ENCODE results near the gene MZB1.
"Not testable (repeated sequence)": the region's sequence is repeated elsewhere in the genome, so short reads cannot be mapped to it uniquely, and the experiment has no call there.

MZB1 gene

GRCh38 chr5:139410993-139411828 lies 21.5 kb upstream of the MZB1 start:
- no peaks in the 10 kb centered on the region for H3K36me3 ChIP-seq (ENCODE audit: control insufficient read depth, insufficient read depth, low read length)
- H3K4me3 ChIP-seq (ENCODE audit: insufficient read depth, low read depth, low read length): no peak overlapping the region
- no peaks in the 10 kb centered on the region for H3K27me3 ChIP-seq (ENCODE audit: control insufficient read depth, insufficient read depth, low read length, poor library complexity, severe bottlenecking)
- H3K4me1 ChIP-seq (ENCODE audit: control insufficient read depth, insufficient read depth, low read length): no peaks in the 10 kb centered on the region
- 92 to 93% methylated on average over 16 to 17 of the region's 17 CpGs for WGBS, 2 experiments
- no peak overlapping the region for H3K27ac ChIP-seq (ENCODE audit: insufficient read depth, low read depth, low read length, poor library complexity, severe bottlenecking)
- H3K9me3 ChIP-seq (ENCODE audit: control insufficient read depth, low read length): no peaks in the 10 kb centered on the region

DNA sequence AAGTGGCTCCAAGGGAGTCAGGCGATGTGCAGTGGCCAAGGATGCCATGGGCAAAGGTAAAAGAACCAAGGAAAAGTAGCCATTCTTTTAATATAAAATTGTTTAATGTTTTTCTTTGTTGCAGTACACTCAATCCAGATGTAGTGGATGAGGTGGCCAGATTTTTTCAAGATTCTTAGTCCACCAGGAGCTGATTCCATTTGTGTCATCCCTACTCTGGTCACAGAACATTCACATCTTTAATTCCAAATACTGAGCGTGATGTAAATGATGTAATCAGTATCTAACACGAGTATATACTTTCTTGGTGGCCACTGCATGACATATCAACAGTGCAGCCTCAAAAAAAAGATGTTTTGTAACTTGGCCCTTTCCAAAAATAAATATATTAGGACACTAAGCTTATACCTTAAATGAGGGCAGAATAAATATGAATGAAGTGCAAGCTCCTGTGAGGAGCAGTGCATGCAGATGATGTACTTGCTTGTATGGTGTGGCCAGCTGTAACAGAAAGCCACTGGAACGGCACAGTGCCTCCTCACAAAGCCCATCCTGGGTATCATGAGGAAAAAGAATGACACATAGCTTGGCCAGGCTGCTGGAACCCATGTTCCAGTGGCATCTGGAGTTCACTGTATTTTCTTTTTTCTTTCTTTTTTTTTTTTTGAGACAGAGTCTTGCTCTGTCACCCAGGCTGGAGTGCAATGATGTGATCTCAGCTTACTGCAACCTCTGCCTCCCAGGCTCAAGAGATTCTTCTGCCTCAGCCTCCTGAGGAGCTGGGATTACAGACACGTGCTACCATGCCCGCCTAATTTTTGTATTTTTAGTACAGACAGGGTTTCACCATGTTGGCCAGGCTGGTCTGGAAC lies 20.6 kb upstream of the MZB1 start:
- Histone ChIP-seq H3K9me3 (ENCODE audit: control insufficient read depth, low read length) (no peaks in the 10 kb centered on the region), H3K27me3 (ENCODE audit: control insufficient read depth, insufficient read depth, low read length, poor library complexity, severe bottlenecking) (no peaks in the 10 kb centered on the region), H3K27ac (ENCODE audit: insufficient read depth, low read depth, low read length, poor library complexity, severe bottlenecking) (no peak overlapping the region), H3K36me3 (ENCODE audit: control insufficient read depth, insufficient read depth, low read length) (no peaks in the 10 kb centered on the region), H3K4me1 (ENCODE audit: control insufficient read depth, insufficient read depth, low read length) (no peaks in the 10 kb centered on the region), H3K4me3 (ENCODE audit: insufficient read depth, low read depth, low read length) (no peak overlapping the region)
- WGBS, 2 experiments: 75 to 77% methylated on average over 6 of the region's 6 CpGs

DNA sequence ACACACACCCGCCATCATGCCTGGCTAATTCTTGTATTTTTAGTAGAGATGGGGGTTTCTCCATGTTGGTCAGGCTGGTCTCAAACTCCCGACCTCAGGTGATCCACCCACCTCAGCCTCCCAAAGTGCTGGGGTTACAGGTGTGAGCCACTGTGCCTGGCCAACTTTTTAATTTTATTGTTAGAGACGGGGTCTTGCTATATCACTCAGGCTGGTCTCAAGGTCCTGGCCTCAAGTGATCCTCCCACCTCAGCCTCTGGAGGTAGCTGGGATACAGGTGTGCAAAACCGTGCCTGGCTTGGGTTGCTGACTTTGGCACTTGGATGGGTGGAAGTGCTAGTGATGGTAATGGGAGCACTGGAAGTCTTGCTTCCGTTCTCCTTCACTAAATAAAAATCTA lies 19.4 kb upstream of the MZB1 start:
- not testable (repeated sequence) for H3K4me3 ChIP-seq (ENCODE audit: insufficient read depth, low read depth, low read length); H3K27me3 ChIP-seq (ENCODE audit: control insufficient read depth, insufficient read depth, low read length, poor library complexity, severe bottlenecking); H3K4me1 ChIP-seq (ENCODE audit: control insufficient read depth, insufficient read depth, low read length); H3K9me3 ChIP-seq (ENCODE audit: control insufficient read depth, low read length); H3K27ac ChIP-seq (ENCODE audit: insufficient read depth, low read depth, low read length, poor library complexity, severe bottlenecking); H3K36me3 ChIP-seq (ENCODE audit: control insufficient read depth, insufficient read depth, low read length)
- 94 to 96% methylated on average over 4 to 5 of the region's 5 CpGs for WGBS, 2 experiments

DNA sequence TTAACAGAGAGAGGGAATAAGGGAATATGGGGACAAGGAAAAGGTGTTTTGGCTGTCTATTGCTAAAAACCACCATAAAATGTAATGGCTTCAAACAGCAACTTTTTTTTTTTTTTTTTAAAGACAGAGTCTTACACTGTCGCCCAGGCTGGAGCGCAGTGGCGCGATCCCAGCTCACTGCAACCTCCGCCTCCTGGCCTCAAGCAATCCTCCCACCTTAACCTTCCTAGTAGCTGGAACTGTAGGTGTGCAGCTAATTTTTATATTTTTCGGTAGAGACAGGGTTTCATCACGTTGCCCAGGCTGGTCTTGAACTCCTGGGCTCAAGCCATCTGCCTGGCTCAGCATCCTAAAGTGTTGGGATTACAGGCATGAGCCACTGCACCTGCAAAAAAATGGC lies 18.5 kb upstream of the MZB1 start:
- no peaks in the 10 kb centered on the region for H3K27me3 ChIP-seq (ENCODE audit: control insufficient read depth, insufficient read depth, low read length, poor library complexity, severe bottlenecking)
- H3K4me3 ChIP-seq (ENCODE audit: insufficient read depth, low read depth, low read length): no peak overlapping the region
- 91 to 95% methylated on average over 7 of the region's 7 CpGs for WGBS, 2 experiments
- no peak overlapping the region for H3K27ac ChIP-seq (ENCODE audit: insufficient read depth, low read depth, low read length, poor library complexity, severe bottlenecking)
- peaks cover 4% of the 10 kb centered on the region for H3K4me1 ChIP-seq (ENCODE audit: control insufficient read depth, insufficient read depth, low read length)
- H3K9me3 ChIP-seq (ENCODE audit: control insufficient read depth, low read length): no peaks in the 10 kb centered on the region
- H3K36me3 ChIP-seq (ENCODE audit: control insufficient read depth, insufficient read depth, low read length): no peaks in the 10 kb centered on the region

- Histone ChIP-seq H3K9me3 (ENCODE audit: control insufficient read depth, low read length) (no peaks in the 10 kb centered on the region), H3K27me3 (ENCODE audit: control insufficient read depth, insufficient read depth, low read length, poor library complexity, severe bottlenecking) (no peaks in the 10 kb centered on the region), H3K36me3 (ENCODE audit: control insufficient read depth, insufficient read depth, low read length) (no peaks in the 10 kb centered on the region), H3K4me1 (ENCODE audit: control insufficient read depth, insufficient read depth, low read length) (peaks cover 8% of the 10 kb centered on the region), H3K27ac (ENCODE audit: insufficient read depth, low read depth, low read length, poor library complexity, severe bottlenecking) (no peak overlapping the region), H3K4me3 (ENCODE audit: insufficient read depth, low read depth, low read length) (no peak overlapping the region)
These were observed 17.8 kb upstream of the MZB1 start for GRCh38 chr5:139407517-139407916.

DNA sequence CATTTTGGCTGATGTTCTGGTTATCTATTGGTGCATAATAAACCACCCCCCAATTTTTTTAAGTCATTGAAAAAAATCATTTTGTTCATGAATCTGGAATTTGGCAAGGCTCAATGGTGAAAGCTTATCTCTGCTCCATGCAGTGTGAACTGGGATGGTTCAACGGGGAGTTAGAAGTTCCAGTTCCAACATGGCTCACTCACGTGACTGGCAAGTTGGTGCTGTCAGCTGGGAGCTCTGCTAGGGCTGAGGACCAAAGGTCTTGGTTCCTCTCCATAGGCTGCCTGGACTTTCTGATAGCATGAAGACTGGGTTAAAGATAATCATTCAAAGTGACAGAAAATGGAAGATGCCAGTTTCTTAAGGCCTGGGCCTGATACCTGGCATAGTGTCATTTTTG lies 17.2 kb upstream of the MZB1 start:
- 93 to 94% methylated on average over 2 of the region's 2 CpGs for WGBS, 2 experiments
- H3K27me3 ChIP-seq (ENCODE audit: control insufficient read depth, insufficient read depth, low read length, poor library complexity, severe bottlenecking): no peaks in the 10 kb centered on the region
- no peaks in the 10 kb centered on the region for H3K36me3 ChIP-seq (ENCODE audit: control insufficient read depth, insufficient read depth, low read length)
- H3K27ac ChIP-seq (ENCODE audit: insufficient read depth, low read depth, low read length, poor library complexity, severe bottlenecking): no peak overlapping the region
- H3K4me3 ChIP-seq (ENCODE audit: insufficient read depth, low read depth, low read length): no peak overlapping the region
- peaks cover 8% of the 10 kb centered on the region for H3K4me1 ChIP-seq (ENCODE audit: control insufficient read depth, insufficient read depth, low read length)
- H3K9me3 ChIP-seq (ENCODE audit: control insufficient read depth, low read length): no peaks in the 10 kb centered on the region

DNA sequence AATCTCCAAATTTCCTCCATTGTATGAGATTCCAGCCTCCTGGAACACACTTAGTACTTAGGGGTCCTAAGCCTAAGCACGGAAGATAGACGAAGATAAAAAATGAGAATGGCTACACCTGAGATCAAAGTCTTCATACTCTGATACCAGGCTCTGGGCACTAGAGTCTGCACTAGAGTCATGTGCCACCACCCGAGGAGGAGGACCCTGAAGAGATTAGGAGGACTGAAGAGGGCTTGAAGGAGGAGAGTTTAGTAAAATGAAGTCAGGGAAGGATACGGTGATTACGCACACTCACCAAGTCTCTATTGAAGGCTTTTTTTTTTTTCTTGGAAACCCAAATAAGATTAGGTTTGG lies 14.7 kb upstream of the MZB1 start:
- no peaks in the 10 kb centered on the region for H3K27me3 ChIP-seq (ENCODE audit: control insufficient read depth, insufficient read depth, low read length, poor library complexity, severe bottlenecking)
- peak overlapping the region; percentile 84 for H3K27ac ChIP-seq (ENCODE audit: insufficient read depth, low read depth, low read length, poor library complexity, severe bottlenecking)
- H3K4me1 ChIP-seq (ENCODE audit: control insufficient read depth, insufficient read depth, low read length): peaks cover 8% of the 10 kb centered on the region
- WGBS, 2 experiments: 74 to 80% methylated on average over 5 of the region's 5 CpGs
- no peaks in the 10 kb centered on the region for H3K36me3 ChIP-seq (ENCODE audit: control insufficient read depth, insufficient read depth, low read length)
- peak overlapping the region; percentile 45 for H3K4me3 ChIP-seq (ENCODE audit: insufficient read depth, low read depth, low read length)
- no peaks in the 10 kb centered on the region for H3K9me3 ChIP-seq (ENCODE audit: control insufficient read depth, low read length)

- no peaks in the 10 kb centered on the region for H3K9me3 ChIP-seq (ENCODE audit: control insufficient read depth, low read length)
- no peaks in the 10 kb centered on the region for H3K36me3 ChIP-seq (ENCODE audit: control insufficient read depth, insufficient read depth, low read length)
- peaks cover 8% of the 10 kb centered on the region for H3K4me1 ChIP-seq (ENCODE audit: control insufficient read depth, insufficient read depth, low read length)
- H3K27me3 ChIP-seq (ENCODE audit: control insufficient read depth, insufficient read depth, low read length, poor library complexity, severe bottlenecking): no peaks in the 10 kb centered on the region
- H3K27ac ChIP-seq (ENCODE audit: insufficient read depth, low read depth, low read length, poor library complexity, severe bottlenecking): peak within 1 kb of the TSS; percentile 84
- WGBS, 2 experiments: 1 to 2% methylated on average over 41 of the region's 41 CpGs
- peak within 1 kb of the TSS; percentile 45 for H3K4me3 ChIP-seq (ENCODE audit: insufficient read depth, low read depth, low read length)
These were observed 14.2 kb upstream of the MZB1 start, which contains the start of gene SPATA24 for GRCh38 chr5:139403787-139404483. TSS of gene SPATA24 (minus strand) at chr5:139404089. CDS start at chr5:139404060, 29 bp downstream.

DNA sequence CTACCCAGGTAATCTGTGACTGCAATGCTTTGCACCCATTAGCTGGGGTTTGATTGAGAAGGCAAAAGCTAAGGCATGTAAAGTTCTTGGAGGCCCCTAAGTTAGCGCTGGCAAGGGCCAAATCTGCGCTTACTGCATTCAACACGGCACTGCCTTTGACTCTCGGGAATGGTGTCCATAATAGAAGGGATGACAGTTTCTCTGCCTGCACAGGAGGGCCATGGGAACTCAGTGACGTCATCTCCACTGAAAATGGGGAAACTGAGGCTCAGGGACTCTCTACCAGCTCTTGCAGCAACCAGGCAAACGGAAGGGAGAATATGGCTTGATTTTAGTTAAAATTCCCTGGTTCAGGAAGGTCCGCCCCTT lies 13.7 kb upstream of the MZB1 start:
- 37 to 41% methylated on average over 7 of the region's 7 CpGs for WGBS, 2 experiments
- H3K9me3 ChIP-seq (ENCODE audit: control insufficient read depth, low read length): no peaks in the 10 kb centered on the region

More for the DNA sequence above, 13.7 kb upstream of the MZB1 start:
- Histone ChIP-seq H3K4me1 (ENCODE audit: control insufficient read depth, insufficient read depth, low read length) (peaks cover 8% of the 10 kb centered on the region), H3K36me3 (ENCODE audit: control insufficient read depth, insufficient read depth, low read length) (no peaks in the 10 kb centered on the region), H3K27me3 (ENCODE audit: control insufficient read depth, insufficient read depth, low read length, poor library complexity, severe bottlenecking) (no peaks in the 10 kb centered on the region), H3K27ac (ENCODE audit: insufficient read depth, low read depth, low read length, poor library complexity, severe bottlenecking) (peak overlapping the region; percentile 84), H3K4me3 (ENCODE audit: insufficient read depth, low read depth, low read length) (peak overlapping the region; percentile 45)
